Nephron progenitor cell (in vitro differentiated cells): ENCODE measurements around the gene OR6K6.

ENCODE experiments used
- DNase-seq: peaks from one replicate; pipeline ENCODE4 v3.0.0; 2021
- H3K27ac Mint-ChIP-seq: 2 replicates; pipeline ENCODE4 v1.8.0; 2021; ENCODE audit warnings: mild to moderate bottlenecking, moderate library complexity, mixed read lengths
- H3K27me3 Mint-ChIP-seq: 2 replicates; pipeline ENCODE4 v1.8.0; 2021; ENCODE audit warnings: mild to moderate bottlenecking, low read depth, mixed read lengths; ENCODE audit not compliant: poor library complexity
- H3K36me3 Mint-ChIP-seq: 2 replicates; pipeline ENCODE4 v1.8.0; 2021; ENCODE audit warnings: low read depth, mixed read lengths
- H3K4me1 Mint-ChIP-seq: 2 replicates; pipeline ENCODE4 v1.8.0; 2021; ENCODE audit warnings: mixed read lengths
- H3K4me3 Mint-ChIP-seq: 2 replicates; pipeline ENCODE4 v1.8.0; 2021; ENCODE audit warnings: mild to moderate bottlenecking, moderate library complexity, mixed read lengths
- H3K9me3 Mint-ChIP-seq: 2 replicates; pipeline ENCODE4 v1.8.0; 2021; ENCODE audit warnings: mild to moderate bottlenecking, moderate library complexity, mixed read lengths
- CTCF ChIP-seq: fragments of 200-600 bp; sonication (generic); IDR thresholded peaks from 2 replicates; pipeline ENCODE4 v1.5.0; 2021; ENCODE audit warnings: antibody characterized with exemption

The OR6K6 gene

GRCh38 chr1:158719664-158720063 is 34.9 kb upstream of the OR6K6 start:
- Mint-ChIP-seq H3K4me1 (no peaks in the 10 kb centered on the region), H3K9me3 (no peaks in the 10 kb centered on the region), H3K27me3 (peaks cover 5% of the 10 kb centered on the region), H3K27ac (no peak overlapping the region), H3K4me3 (no peak overlapping the region), H3K36me3 (no peaks in the 10 kb centered on the region)
- no peak for TF ChIP-seq CTCF
- no peak for DNase-seq

- no peak for TF ChIP-seq CTCF
- H3K27me3 Mint-ChIP-seq = no peaks in the 10 kb centered on the region
These were observed 33.9 kb upstream of the OR6K6 start, which contains the start of gene OR6K3 for GRCh38 chr1:158720620-158721019. OR6K3 (minus strand) TSS chr1:158720720; CDS start chr1:158718115, 2,605 bp downstream.

DNA sequence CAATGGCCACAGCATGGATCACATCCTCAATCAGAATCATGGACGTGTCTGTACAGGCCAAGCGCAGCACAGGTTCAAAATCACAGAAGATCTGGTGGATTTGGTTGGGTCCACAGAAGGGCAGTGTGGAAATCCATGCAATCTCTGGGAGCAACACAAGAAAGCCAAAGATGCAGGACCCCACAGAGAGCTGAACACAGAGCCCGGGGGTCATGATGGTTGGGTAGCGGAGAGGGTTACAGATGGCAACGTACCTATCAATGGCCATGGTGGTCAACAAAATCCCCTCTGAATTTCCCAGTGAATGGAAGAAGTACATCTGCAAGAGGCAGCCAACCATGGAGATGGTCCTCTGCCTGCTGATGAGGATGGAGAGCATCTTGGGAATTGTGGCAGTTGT is 30.1 kb upstream of the OR6K6 start:
- DNase-seq = no peak
- Mint-ChIP-seq H3K4me1 (no peaks in the 10 kb centered on the region), H3K27me3 (no peaks in the 10 kb centered on the region), H3K4me3 (no peak overlapping the region), H3K36me3 (no peaks in the 10 kb centered on the region), H3K9me3 (no peaks in the 10 kb centered on the region), H3K27ac (no peak overlapping the region)
- no peak for TF ChIP-seq CTCF

More at GRCh38 chr1:158720620-158721019, 33.9 kb upstream of the OR6K6 start, which contains the start of gene OR6K3:
- Mint-ChIP-seq H3K9me3 (no peaks in the 10 kb centered on the region), H3K4me1 (no peaks in the 10 kb centered on the region), H3K27ac (no peak within 1 kb of the TSS), H3K36me3 (no peaks in the 10 kb centered on the region), H3K4me3 (no peak within 1 kb of the TSS)
- DNase-seq = no peak

DNA sequence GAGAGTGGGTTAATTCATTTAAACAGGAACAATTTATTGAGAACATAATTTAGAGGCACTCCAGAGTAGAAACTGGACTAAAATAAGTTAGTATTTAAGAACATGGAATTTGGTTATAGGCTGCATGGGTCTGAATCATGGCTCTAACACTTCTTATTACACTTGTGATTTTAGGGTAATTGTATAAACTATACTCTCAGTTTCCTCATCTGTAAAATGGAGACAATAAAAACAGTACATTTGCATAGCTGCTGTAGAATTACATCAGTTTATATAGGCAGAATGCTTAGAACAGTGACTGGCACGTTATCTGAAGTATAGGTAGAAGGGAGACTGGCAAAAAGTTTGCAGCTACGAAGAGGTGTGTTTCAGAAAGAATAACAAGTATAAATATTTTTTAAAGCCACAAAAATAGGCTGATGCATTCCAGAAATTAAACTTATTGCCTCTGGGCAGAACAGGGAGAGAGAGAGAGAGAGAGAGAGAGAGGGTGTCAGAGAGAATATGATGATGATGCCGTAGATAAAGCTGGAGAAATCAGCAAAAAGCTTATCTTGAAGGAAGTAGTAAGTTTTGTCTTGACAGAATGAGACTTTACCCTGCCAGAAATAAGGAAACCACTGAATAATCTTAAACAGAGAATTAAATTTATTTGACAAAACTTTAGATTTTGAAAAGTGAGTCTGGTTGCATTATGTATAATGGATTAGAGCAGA is 25.9 kb upstream of the OR6K6 start:
- TF ChIP-seq CTCF = no peak
- no peak overlapping the region for H3K4me3 Mint-ChIP-seq
- no peaks in the 10 kb centered on the region for H3K27me3 Mint-ChIP-seq
- H3K27ac Mint-ChIP-seq = no peak overlapping the region
- no peaks in the 10 kb centered on the region for H3K4me1 Mint-ChIP-seq
- no peaks in the 10 kb centered on the region for H3K36me3 Mint-ChIP-seq
- H3K9me3 Mint-ChIP-seq = no peaks in the 10 kb centered on the region
- no peak for DNase-seq

- no peaks in the 10 kb centered on the region for H3K36me3 Mint-ChIP-seq
- no peak overlapping the region for H3K27ac Mint-ChIP-seq
- no peaks in the 10 kb centered on the region for H3K4me1 Mint-ChIP-seq
- no peaks in the 10 kb centered on the region for H3K9me3 Mint-ChIP-seq
- no peaks in the 10 kb centered on the region for H3K27me3 Mint-ChIP-seq
- H3K4me3 Mint-ChIP-seq = no peak overlapping the region
- DNase-seq = no peak
- TF ChIP-seq CTCF = no peak
These were observed 24.1 kb upstream of the OR6K6 start for GRCh38 chr1:158730453-158730852.

DNA sequence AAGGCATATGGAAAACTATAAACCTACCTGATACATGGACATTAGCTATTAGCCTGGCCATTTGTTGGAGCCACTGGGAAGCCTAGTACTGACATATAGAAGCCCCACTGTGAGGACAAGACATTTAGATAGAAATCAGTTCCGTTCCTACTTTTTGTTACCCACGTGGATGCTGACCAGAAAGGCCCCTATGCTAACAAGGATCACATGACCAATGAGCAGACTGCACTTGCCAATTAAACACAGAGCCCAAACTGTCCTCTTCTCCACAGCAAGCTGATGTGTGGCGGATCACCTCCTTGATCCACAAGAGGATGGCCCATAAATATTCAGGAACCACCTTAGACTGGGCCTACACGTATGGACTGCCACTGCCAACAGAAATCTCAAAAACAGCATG is 22.8 kb upstream of the OR6K6 start:
- no peak overlapping the region for H3K4me3 Mint-ChIP-seq

More for the DNA sequence above, 22.8 kb upstream of the OR6K6 start:
- DNase-seq = no peak
- no peak for TF ChIP-seq CTCF
- no peaks in the 10 kb centered on the region for H3K4me1 Mint-ChIP-seq
- no peaks in the 10 kb centered on the region for H3K36me3 Mint-ChIP-seq
- H3K9me3 Mint-ChIP-seq = no peaks in the 10 kb centered on the region
- no peaks in the 10 kb centered on the region for H3K27me3 Mint-ChIP-seq
- H3K27ac Mint-ChIP-seq = no peak overlapping the region
